Midbrain (tissue), 1 donor: Measurements from ENCODE around the gene TCF3.
A peak's percentile ranks its signal among the peaks of the same experiment; 100 is the strongest.
"Not testable (repeated sequence)": the region's sequence is repeated elsewhere in the genome, so short reads cannot be mapped to it uniquely, and the experiment has no call there.

Source experiments
- DNase-seq: peaks from one replicate; lab custom pipeline; 2025; lab: John Stamatoyannopoulos, UW

TCF3 gene

GRCh38 chr19:1650650-1651567 lies 1.5 kb downstream of the TCF3 start:
- peak; percentile 4 for DNase-seq

GRCh38 chr19:1649706-1650649 lies 2.4 kb downstream of the TCF3 start:
- DNase-seq = no peak

GRCh38 chr19:1648920-1649541 lies 3.4 kb downstream of the TCF3 start:
- DNase-seq = no peak

- no peak for DNase-seq
Measured at GRCh38 chr19:1648459-1648849, 4.0 kb downstream of the TCF3 start.

GRCh38 chr19:1647501-1648458 lies 4.6 kb downstream of the TCF3 start:
- DNase-seq = no peak

- no peak for DNase-seq
Measured at GRCh38 chr19:1646659-1647453, 5.6 kb downstream of the TCF3 start.

- no peak for DNase-seq
Measured at GRCh38 chr19:1646149-1646548, 6.3 kb downstream of the TCF3 start.

- no peak for DNase-seq
Measured at GRCh38 chr19:1645299-1645698, 7.1 kb downstream of the TCF3 start.

GRCh38 chr19:1644070-1644469 lies 8.3 kb downstream of the TCF3 start:
- no peak for DNase-seq

- not testable (repeated sequence) for DNase-seq
Measured at GRCh38 chr19:1640893-1641448, 11.4 kb downstream of the TCF3 start.

- DNase-seq = no peak
Measured at GRCh38 chr19:1636325-1637236, 15.8 kb downstream of the TCF3 start.

- DNase-seq = no peak
Measured at GRCh38 chr19:1634938-1635243, 17.5 kb downstream of the TCF3 start.

- DNase-seq = no peak
Measured at GRCh38 chr19:1634242-1634937, 18.0 kb downstream of the TCF3 start.

GRCh38 chr19:1633269-1633826 lies 19.1 kb downstream of the TCF3 start:
- DNase-seq = no peak

- no peak for DNase-seq
Measured at GRCh38 chr19:1632462-1633268, 19.8 kb downstream of the TCF3 start.

GRCh38 chr19:1631557-1632100 lies 20.8 kb downstream of the TCF3 start:
- no peak for DNase-seq

- DNase-seq = no peak
Measured at GRCh38 chr19:1630811-1631210, 21.6 kb downstream of the TCF3 start.
